Stimulated activated naive CD8-positive, alpha-beta T cell treated with anti-CD3 and anti-CD28 coated beads, Interleukin-15, amount 100 ng/mL, for 72 hours (primary cell): Measurements from ENCODE around the gene SLC7A6OS.

Experiments used
- ATAC-seq: fragments of 150-1000 bp; cut with Tn5 transposase; 2 replicates; pipeline ENCODE4 v1.10.0; 2021; ENCODE audit warnings: mild to moderate bottlenecking, moderate library complexity
- DNase-seq, 2 donors: peaks; one replicate each; pipeline ENCODE4 v3.0.0; 2021 to 2022
- H3K27ac Mint-ChIP-seq, 2 donors: one replicate each; pipeline ENCODE4 v1.8.0; 2022; ENCODE audit warnings: mild to moderate bottlenecking in 2 of 2, mixed read lengths in 2 of 2, moderate library complexity in 2 of 2
- H3K27me3 Mint-ChIP-seq: one replicate; pipeline ENCODE4 v1.8.0; 2022; ENCODE audit warnings: mixed read lengths
- H3K4me1 Mint-ChIP-seq: one replicate; pipeline ENCODE4 v1.8.0; 2022; ENCODE audit warnings: mild to moderate bottlenecking, mixed read lengths
- H3K4me3 Mint-ChIP-seq, 2 donors: one replicate each; pipeline ENCODE4 v1.8.0; 2022; ENCODE audit warnings: mild to moderate bottlenecking in 2 of 2, mixed read lengths in 2 of 2, moderate library complexity in 1 of 2
- H3K9me3 Mint-ChIP-seq, 2 donors: one replicate each; pipeline ENCODE4 v1.8.0; 2022; ENCODE audit warnings: mixed read lengths in 2 of 2

SLC7A6OS gene

GRCh38 chr16:68348639-68349445, 38.1 kb upstream of the SLC7A6OS start:
- H3K4me1 Mint-ChIP-seq, result peaks cover 37% of the 10 kb centered on the region
- no peaks in the 10 kb centered on the region for H3K27me3 Mint-ChIP-seq
- no peak overlapping the region for H3K4me3 Mint-ChIP-seq
- no peak for ATAC-seq
- H3K9me3 Mint-ChIP-seq, result no peaks in the 10 kb centered on the region
- no peak for DNase-seq
- H3K27ac Mint-ChIP-seq, result no peak overlapping the region

GRCh38 chr16:68347605-68348004, 36.9 kb upstream of the SLC7A6OS start:
- Mint-ChIP-seq H3K27ac (no peak overlapping the region), H3K9me3 (no peaks in the 10 kb centered on the region), H3K4me1 (peaks cover 37% of the 10 kb centered on the region), H3K27me3 (no peaks in the 10 kb centered on the region), H3K4me3 (no peak overlapping the region)
- DNase-seq, result no peak
- no peak for ATAC-seq

DNA sequence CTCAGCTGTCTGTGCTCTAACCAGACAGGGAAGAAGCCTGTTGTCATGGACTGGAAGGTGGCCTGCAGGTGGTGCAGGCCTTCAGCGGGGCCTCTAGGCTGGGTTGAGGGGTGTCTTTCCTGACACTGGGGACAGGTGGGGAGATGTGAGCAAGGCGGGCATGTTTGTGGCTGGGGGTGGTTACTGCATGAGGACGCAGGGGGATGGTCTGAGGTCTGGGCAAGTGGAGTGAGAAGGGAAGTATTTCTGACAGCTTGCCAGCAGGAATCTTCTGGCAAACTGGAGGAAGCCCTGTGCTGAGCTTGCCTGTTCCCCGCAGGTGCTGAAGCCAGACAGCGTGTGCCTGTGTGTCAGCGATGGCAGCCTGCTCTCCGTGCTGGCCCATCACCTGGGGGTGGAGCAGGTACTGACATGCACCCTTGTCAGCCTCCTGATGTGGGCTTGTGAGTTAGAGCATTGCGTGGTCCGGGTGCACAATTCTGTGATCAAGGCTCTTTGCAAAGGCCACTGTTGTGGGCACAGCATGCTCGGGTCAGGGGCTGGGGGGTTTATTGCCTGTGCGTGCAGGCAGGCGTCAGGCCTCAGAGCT, 36.2 kb upstream of the SLC7A6OS start:
- H3K4me1 Mint-ChIP-seq, result peaks cover 37% of the 10 kb centered on the region
- ATAC-seq (no peak), DNase-seq (no peak)
- H3K27me3 Mint-ChIP-seq, result no peaks in the 10 kb centered on the region
- peak overlapping the region in 1 of 2 donors; percentile 6 for H3K27ac Mint-ChIP-seq
- H3K9me3 Mint-ChIP-seq, result no peaks in the 10 kb centered on the region
- no peak overlapping the region for H3K4me3 Mint-ChIP-seq

GRCh38 chr16:68345958-68346635, 35.4 kb upstream of the SLC7A6OS start:
- no peak for DNase-seq
- ATAC-seq, result no peak
- H3K4me3 Mint-ChIP-seq, result no peak overlapping the region
- peak overlapping the region in 1 of 2 donors; percentile 41 for H3K27ac Mint-ChIP-seq
- no peaks in the 10 kb centered on the region for H3K27me3 Mint-ChIP-seq
- H3K4me1 Mint-ChIP-seq, result peaks cover 37% of the 10 kb centered on the region
- H3K9me3 Mint-ChIP-seq, result no peaks in the 10 kb centered on the region

GRCh38 chr16:68345351-68345810, 34.6 kb upstream of the SLC7A6OS start:
- Mint-ChIP-seq H3K9me3 (no peaks in the 10 kb centered on the region), H3K27me3 (no peaks in the 10 kb centered on the region), H3K27ac (peak overlapping the region in 1 of 2 donors; percentile 24), H3K4me3 (no peak overlapping the region), H3K4me1 (peaks cover 37% of the 10 kb centered on the region)
- peak in 1 of 2 donors; percentile 57 for DNase-seq
- ATAC-seq, result peak; percentile 99

GRCh38 chr16:68344252-68344651, 33.5 kb upstream of the SLC7A6OS start:
- Mint-ChIP-seq H3K9me3 (no peaks in the 10 kb centered on the region), H3K27ac (no peak overlapping the region), H3K4me1 (peaks cover 37% of the 10 kb centered on the region), H3K27me3 (no peaks in the 10 kb centered on the region), H3K4me3 (no peak overlapping the region)
- DNase-seq (no peak), ATAC-seq (no peak)

DNA sequence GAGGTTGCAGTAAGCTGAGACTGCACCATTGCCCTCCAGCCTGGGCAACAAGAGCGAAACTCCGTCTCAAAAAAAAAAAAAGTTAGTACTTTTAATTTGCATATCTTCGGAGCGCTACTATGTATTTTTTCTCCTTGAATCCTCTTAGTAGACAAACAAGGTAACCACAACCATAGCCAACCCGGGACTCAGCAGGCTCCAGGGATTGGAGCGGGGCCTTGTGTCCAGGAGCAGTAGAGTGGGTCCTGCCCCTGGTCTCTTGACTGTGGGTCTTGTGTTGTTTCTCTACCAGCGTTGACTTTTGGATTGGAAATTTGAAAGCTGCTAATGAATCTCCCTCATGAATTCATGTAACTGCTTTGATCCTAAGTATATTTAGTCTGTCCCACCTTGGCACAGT, 32.4 kb upstream of the SLC7A6OS start:
- DNase-seq (no peak), ATAC-seq (no peak)
- no peak overlapping the region for H3K27ac Mint-ChIP-seq
- H3K4me3 Mint-ChIP-seq, result no peak overlapping the region
- H3K27me3 Mint-ChIP-seq, result no peaks in the 10 kb centered on the region
- no peaks in the 10 kb centered on the region for H3K9me3 Mint-ChIP-seq
- peaks cover 37% of the 10 kb centered on the region for H3K4me1 Mint-ChIP-seq

DNA sequence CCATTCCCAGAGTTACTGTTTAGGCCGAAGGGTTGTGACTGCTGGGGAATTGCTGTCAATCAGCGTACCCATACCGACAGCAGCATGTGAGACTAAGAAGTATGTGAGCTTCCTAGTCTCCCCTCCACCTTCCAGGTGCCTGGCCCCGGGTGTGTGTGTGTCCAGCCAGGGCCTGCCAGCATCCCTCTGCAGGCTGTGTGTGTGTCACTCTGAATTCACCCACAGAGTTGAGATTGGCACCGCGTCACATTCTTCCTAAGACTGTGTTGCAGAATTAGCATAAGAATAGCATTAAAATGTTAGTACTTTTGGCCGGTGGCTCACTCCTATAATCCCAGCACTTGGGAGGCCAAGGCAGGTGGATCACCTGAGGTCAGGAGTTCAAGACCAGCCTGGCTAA, 31.9 kb upstream of the SLC7A6OS start:
- no peak for DNase-seq
- Mint-ChIP-seq H3K4me3 (no peak overlapping the region), H3K27me3 (no peaks in the 10 kb centered on the region), H3K27ac (no peak overlapping the region), H3K4me1 (peaks cover 36% of the 10 kb centered on the region), H3K9me3 (no peaks in the 10 kb centered on the region)
- ATAC-seq, result no peak

DNA sequence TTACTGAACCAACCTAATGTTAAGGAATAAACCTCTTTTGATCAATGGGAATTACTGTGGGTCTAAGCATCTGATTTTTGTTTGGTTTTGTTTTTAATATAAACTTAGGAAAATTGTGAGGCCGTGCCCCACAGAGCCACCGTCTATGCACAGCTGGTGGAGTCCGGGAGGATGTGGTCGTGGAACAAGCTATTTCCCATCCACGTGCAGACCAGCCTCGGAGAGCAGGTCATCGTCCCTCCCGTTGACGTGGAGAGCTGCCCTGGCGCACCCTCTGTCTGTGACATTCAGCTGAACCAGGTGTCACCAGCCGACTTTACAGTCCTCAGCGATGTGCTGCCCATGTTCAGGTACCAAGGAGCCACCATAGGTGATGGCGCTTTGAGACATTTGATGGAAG, 28.5 kb upstream of the SLC7A6OS start:
- Mint-ChIP-seq H3K4me1 (peaks cover 2% of the 10 kb centered on the region), H3K9me3 (no peaks in the 10 kb centered on the region), H3K27me3 (no peaks in the 10 kb centered on the region), H3K27ac (no peak overlapping the region), H3K4me3 (no peak overlapping the region)
- ATAC-seq (no peak), DNase-seq (no peak)

- Mint-ChIP-seq H3K27me3 (no peaks in the 10 kb centered on the region), H3K27ac (no peak overlapping the region), H3K9me3 (no peaks in the 10 kb centered on the region), H3K4me1 (no peaks in the 10 kb centered on the region), H3K4me3 (no peak overlapping the region)
- DNase-seq (no peak), ATAC-seq (no peak)
Observed at GRCh38 chr16:68338326-68339119, 27.8 kb upstream of the SLC7A6OS start.

GRCh38 chr16:68335175-68335574, 24.4 kb upstream of the SLC7A6OS start:
- Mint-ChIP-seq H3K4me3 (no peak overlapping the region), H3K27ac (no peak overlapping the region), H3K27me3 (no peaks in the 10 kb centered on the region), H3K4me1 (peaks cover 14% of the 10 kb centered on the region), H3K9me3 (no peaks in the 10 kb centered on the region)
- DNase-seq, result no peak
- no peak for ATAC-seq

- peaks cover 26% of the 10 kb centered on the region for H3K4me1 Mint-ChIP-seq
- no peaks in the 10 kb centered on the region for H3K27me3 Mint-ChIP-seq
- no peak for DNase-seq
- peak overlapping the region; percentile 30 to 57 for H3K27ac Mint-ChIP-seq
- ATAC-seq, result no peak
- H3K9me3 Mint-ChIP-seq, result no peaks in the 10 kb centered on the region
- no peak overlapping the region for H3K4me3 Mint-ChIP-seq
Observed at GRCh38 chr16:68332411-68333121, 21.8 kb upstream of the SLC7A6OS start.

GRCh38 chr16:68331879-68332410, 21.2 kb upstream of the SLC7A6OS start:
- Mint-ChIP-seq H3K27ac (peak overlapping the region in 1 of 2 donors; percentile 30), H3K4me3 (no peak overlapping the region), H3K4me1 (peaks cover 32% of the 10 kb centered on the region), H3K9me3 (no peaks in the 10 kb centered on the region), H3K27me3 (no peaks in the 10 kb centered on the region)
- DNase-seq, result no peak
- no peak for ATAC-seq

DNA sequence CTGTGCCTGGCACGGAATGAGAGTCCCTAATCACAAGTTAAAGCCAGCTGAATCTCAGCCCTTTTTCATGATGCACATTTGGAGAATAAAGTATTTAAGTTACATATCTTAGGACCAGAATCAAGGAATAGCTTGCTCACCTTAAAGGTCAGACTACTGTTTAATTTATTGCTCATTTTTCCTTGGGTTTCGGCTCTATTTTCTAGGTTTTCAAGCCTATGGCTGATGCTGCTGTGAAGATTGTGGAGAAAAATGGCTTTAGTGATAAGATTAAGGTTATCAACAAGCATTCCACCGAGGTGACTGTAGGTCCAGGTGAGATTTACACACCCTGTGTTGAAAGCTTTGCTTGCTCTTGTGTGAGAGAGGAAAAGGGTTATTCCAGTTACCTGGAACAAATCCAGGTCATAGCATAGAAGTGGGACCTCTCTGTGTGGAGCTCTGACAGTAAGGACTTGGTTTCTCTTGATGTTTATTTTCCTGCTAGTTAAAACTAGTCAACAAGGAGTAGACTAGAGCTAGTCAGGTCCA, 18.2 kb upstream of the SLC7A6OS start:
- ATAC-seq (no peak), DNase-seq (no peak)
- H3K4me3 Mint-ChIP-seq, result no peak overlapping the region
- peaks cover 42% of the 10 kb centered on the region for H3K4me1 Mint-ChIP-seq
- H3K27ac Mint-ChIP-seq, result no peak overlapping the region
- no peaks in the 10 kb centered on the region for H3K9me3 Mint-ChIP-seq
- H3K27me3 Mint-ChIP-seq, result no peaks in the 10 kb centered on the region
